HEK293 (cell line): ENCODE data around the gene ZGPAT.

Experiments
- CTCF ChIA-PET: fragments of 350-600 bp; formaldehyde crosslinking; extraction: SDS; loops from one replicate; lab custom pipeline; 2021; ENCODE audit warnings: antibody characterized with exemption; lab: Yijun Ruan, JAX
- POLR2A ChIA-PET: fragments of 300-600 bp; formaldehyde crosslinking; extraction: SDS; loops from one replicate; lab custom pipeline; 2020; ENCODE audit warnings: antibody characterized with exemption, inconsistent platforms; lab: Yijun Ruan, JAX
- H3K27ac ChIP-seq: fragments of 200-500 bp; sonication (Bioruptor generic); 2 replicates; pipeline ENCODE4 v1.5.1; 2014; ENCODE audit warnings: low read depth, low read length, control low read depth, inconsistent platforms; ENCODE audit errors: extremely low read depth
- H3K36me3 ChIP-seq, 2 experiments: fragments of 200-500 bp in 1 of 2; sonication (Bioruptor generic) in 1 of 2; 1 replicate in 1 of 2; 2 replicates in 1 of 2; pipeline ENCODE4 v1.5.1; 2014 to 2017; ENCODE audit warnings: inconsistent platforms in 2 of 2, low read length in 2 of 2; ENCODE audit not compliant: control insufficient read depth in 2 of 2, insufficient read depth in 1 of 2
- H3K4me1 ChIP-seq: fragments of 200-500 bp; sonication (Bioruptor generic); 2 replicates; pipeline ENCODE4 v1.5.1; 2014; ENCODE audit warnings: mild to moderate bottlenecking, low read length, inconsistent platforms; ENCODE audit not compliant: control insufficient read depth, insufficient read depth
- H3K4me3 ChIP-seq: 2 replicates; pipeline ENCODE4 v1.5.1; 2011; ENCODE audit warnings: low read depth, mild to moderate bottlenecking, control low read depth, low read length, moderate library complexity
- H3K9me3 ChIP-seq: fragments of 200-500 bp; sonication (Bioruptor generic); 2 replicates; pipeline ENCODE4 v1.5.1; 2014; ENCODE audit warnings: low read depth, low read length, inconsistent platforms; ENCODE audit not compliant: control insufficient read depth, insufficient read depth
- EGR2 ChIP-seq: fragments of 450-650 bp; formaldehyde crosslinking; IDR thresholded peaks from 2 replicates; pipeline ENCODE4 v1.5.1; 2016; ENCODE audit warnings: low read depth, missing biosample characterization, missing genetic modification characterization
- GLI2 ChIP-seq: fragments of 450-650 bp; formaldehyde crosslinking; IDR thresholded peaks from 2 replicates; pipeline ENCODE4; 2017; ENCODE audit warnings: missing biosample characterization, missing genetic modification characterization, low read depth, borderline replicate concordance
- GLIS2 ChIP-seq: fragments of 450-650 bp; formaldehyde crosslinking; IDR thresholded peaks from 2 replicates; pipeline ENCODE4 v1.5.1; 2016; ENCODE audit warnings: missing biosample characterization, missing genetic modification characterization
- HIC1 ChIP-seq: fragments of 450-650 bp; formaldehyde crosslinking; IDR thresholded peaks from 2 replicates; pipeline ENCODE4 v1.5.1; 2016; ENCODE audit warnings: missing biosample characterization, missing genetic modification characterization
- KLF1 ChIP-seq: fragments of 450-650 bp; formaldehyde crosslinking; IDR thresholded peaks from 2 replicates; pipeline ENCODE4 v1.5.1; 2016; ENCODE audit warnings: missing biosample characterization, missing genetic modification characterization
- KLF16 ChIP-seq: fragments of 450-650 bp; formaldehyde crosslinking; IDR thresholded peaks from 2 replicates; pipeline ENCODE4 v1.5.1; 2017; ENCODE audit warnings: missing biosample characterization, missing genetic modification characterization
- KLF8 ChIP-seq: fragments of 450-650 bp; formaldehyde crosslinking; IDR thresholded peaks from 2 replicates; pipeline ENCODE4 v1.5.1; 2016; ENCODE audit warnings: missing biosample characterization, missing genetic modification characterization
- PRDM2 ChIP-seq: fragments of 450-650 bp; formaldehyde crosslinking; IDR thresholded peaks from 2 replicates; pipeline ENCODE4 v1.5.1; 2016; ENCODE audit warnings: missing biosample characterization, missing genetic modification characterization, borderline replicate concordance
- SP2 ChIP-seq: fragments of 450-650 bp; formaldehyde crosslinking; IDR thresholded peaks from 2 replicates; pipeline ENCODE4 v1.5.1; 2016; ENCODE audit warnings: missing biosample characterization, missing genetic modification characterization
- TCF7L2 ChIP-seq: IDR thresholded peaks from 2 replicates; pipeline ENCODE4 v1.6.1; 2011; ENCODE audit warnings: low read depth, mild to moderate bottlenecking, inconsistent platforms, low read length, moderate library complexity, borderline replicate concordance
- ZFHX2 ChIP-seq: fragments of 450-650 bp; formaldehyde crosslinking; conservative IDR thresholded peaks from 2 replicates; pipeline ENCODE4 v1.5.1; 2016; ENCODE audit warnings: missing biosample characterization, missing genetic modification characterization
- ZNF114 ChIP-seq: fragments of 450-650 bp; formaldehyde crosslinking; IDR thresholded peaks from 2 replicates; pipeline ENCODE4 v1.5.0; 2017; ENCODE audit warnings: missing biosample characterization, missing genetic modification characterization
- ZNF175 ChIP-seq: fragments of 450-650 bp; formaldehyde crosslinking; IDR thresholded peaks from 2 replicates; pipeline ENCODE4 v1.5.1; 2016; ENCODE audit warnings: missing biosample characterization, missing genetic modification characterization
- ZNF280D ChIP-seq: fragments of 450-650 bp; formaldehyde crosslinking; IDR thresholded peaks from 2 replicates; pipeline ENCODE4 v1.5.1; 2016; ENCODE audit warnings: missing biosample characterization, missing genetic modification characterization
- ZNF354C ChIP-seq: fragments of 450-650 bp; formaldehyde crosslinking; IDR thresholded peaks from 2 replicates; pipeline ENCODE4 v1.5.1; 2016; ENCODE audit warnings: missing biosample characterization, missing genetic modification characterization, low read depth, borderline replicate concordance
- ZNF600 ChIP-seq: fragments of 450-650 bp; formaldehyde crosslinking; IDR thresholded peaks from 2 replicates; pipeline ENCODE4 v1.5.1; 2016; ENCODE audit warnings: missing biosample characterization, missing genetic modification characterization
- ZNF785 ChIP-seq: fragments of 450-650 bp; formaldehyde crosslinking; IDR thresholded peaks from 2 replicates; pipeline ENCODE4 v1.5.1; 2016; ENCODE audit warnings: missing biosample characterization, missing genetic modification characterization
- ZSCAN16 ChIP-seq: fragments of 450-650 bp; formaldehyde crosslinking; IDR thresholded peaks from 2 replicates; pipeline ENCODE4 v1.5.1; 2016; ENCODE audit warnings: missing biosample characterization, missing genetic modification characterization

The ZGPAT gene

GRCh38 chr20:63734946-63735858, 27.4 kb downstream of the ZGPAT start:
- H3K9me3 ChIP-seq: no peaks in the 10 kb centered on the region
- peaks cover 0 to 64% of the 10 kb centered on the region in 2 experiments; a peak in 2 of 3 replicates for H3K36me3 ChIP-seq
- ChIA-PET CTCF (no interaction called here), POLR2A (interaction anchor here (2.4 kb wide), 1 partner anchor 27 kb away, joined by 11 read pairs; the partner anchor contains the start of genes ARFRP1 and ZGPAT)
- peak; percentile 36; the same call in 1 of the 2 replicates for TF ChIP-seq GLIS2 (tag by site-specific recombination)
- no peak for TF ChIP-seq TCF7L2
- H3K4me3 ChIP-seq: no peak overlapping the region
- H3K4me1 ChIP-seq: no peaks in the 10 kb centered on the region; the same call in 1 of the 2 replicates
- H3K27ac ChIP-seq: no peak overlapping the region

- CTCF ChIA-PET: no interaction called here
- POLR2A ChIA-PET: interaction anchor here (0.7 to 2.4 kb wide), 3 partner anchors 9 to 129 kb away, joined by 3 to 11 read pairs (median 3); partner anchors contain the start of genes ARFRP1, TPD52L2 and ZGPAT
- Histone ChIP-seq H3K9me3 (no peaks in the 10 kb centered on the region), H3K4me3 (no peak within 1 kb of the TSS), H3K36me3 (peaks cover 0 to 61% of the 10 kb centered on the region in 2 experiments; a peak in 2 of 3 replicates), H3K27ac (no peak within 1 kb of the TSS), H3K4me1 (no peaks in the 10 kb centered on the region; the same call in 1 of the 2 replicates)
- 0 out of 2 replicates have a peak, but pooled peaks have one; percentile 57 for TF ChIP-seq HIC1 (tag by site-specific recombination)
- TF ChIP-seq GLI2 (tag by site-specific recombination): no peak
- TF ChIP-seq ZNF600 (tag by site-specific recombination): peak; percentile 53
- TF ChIP-seq ZNF280D (tag by site-specific recombination): no peak
- peak; percentile 79 for TF ChIP-seq KLF8 (tag by site-specific recombination)
- no peak for TF ChIP-seq ZNF175 (tag by site-specific recombination)
- TF ChIP-seq KLF16 (tag by site-specific recombination): no peak
- peak; percentile 97 for TF ChIP-seq KLF1 (tag by site-specific recombination)
- TF ChIP-seq ZSCAN16 (tag by site-specific recombination): no peak
- no peak for TF ChIP-seq ZNF354C (tag by site-specific recombination)
- peak; percentile 63 for TF ChIP-seq EGR2 (tag by site-specific recombination)
- no peak for TF ChIP-seq ZNF114
- TF ChIP-seq SP2: no peak
- peak; percentile 36 for TF ChIP-seq GLIS2 (tag by site-specific recombination)
- no peak for TF ChIP-seq PRDM2 (tag by site-specific recombination)
- TF ChIP-seq ZNF785 (tag by site-specific recombination): no peak
- TF ChIP-seq ZFHX2 (tag by site-specific recombination): peak; percentile 65
These were observed 28.2 kb downstream of the ZGPAT start, which contains the start of gene LIME1 for GRCh38 chr20:63735859-63736718. TSS of gene LIME1 (plus strand) at chr20:63736664. CDS start at chr20:63737550, 886 bp downstream.
